HG02840 (cell line): ENCODE measurements around the gene CD247.

Source experiments
- ATAC-seq: cut with Tn5 transposase; IDR thresholded peaks from one replicate; pipeline ENCODE4 v1.9.1; 2021; ENCODE audit warnings: mild to moderate bottlenecking, moderate library complexity, moderate number of reproducible peaks; ENCODE audit not compliant: unreplicated experiment, low FRiP score

The CD247 gene

GRCh38 chr1:167467126-167467710, 51.1 kb downstream of the CD247 start:
- no peak for ATAC-seq

DNA sequence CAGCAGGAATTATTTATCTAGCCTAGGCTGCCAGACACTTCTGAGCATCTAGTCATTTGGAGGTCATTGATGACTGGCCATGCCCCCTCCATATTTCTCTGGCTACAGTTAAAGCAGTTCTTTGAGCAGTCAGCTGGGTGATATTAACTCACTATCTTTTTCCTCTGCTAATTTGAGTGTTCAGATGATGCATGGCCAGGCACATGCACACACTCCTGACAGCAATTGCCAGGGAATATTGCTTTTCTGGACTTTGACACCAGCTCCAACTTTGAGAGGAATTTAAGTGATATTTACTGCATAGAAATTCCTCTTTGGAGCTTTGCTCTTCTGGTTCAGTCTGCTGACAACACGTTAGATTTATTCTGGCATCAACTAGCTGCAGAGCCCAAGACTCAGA, 52.6 kb downstream of the CD247 start:
- ATAC-seq, result no peak

DNA sequence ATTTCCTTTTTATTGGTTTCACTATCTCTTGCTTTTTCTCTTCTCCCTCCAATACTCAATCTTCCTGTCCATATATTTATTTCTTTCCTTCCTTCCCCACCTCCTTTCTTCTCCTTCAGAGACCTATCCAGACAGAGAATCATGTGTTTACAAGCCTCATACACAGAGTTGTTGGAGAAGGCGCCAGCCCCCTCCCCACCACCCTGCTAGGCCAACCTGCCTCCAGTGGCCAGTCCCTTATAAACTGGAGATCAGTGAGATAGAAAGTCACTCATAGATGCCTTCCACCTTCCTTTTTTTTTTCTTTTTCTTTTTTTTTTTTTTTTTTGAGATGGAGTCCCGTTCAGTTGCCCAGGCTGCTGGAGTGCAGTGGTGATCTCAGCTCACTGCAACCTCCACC, 53.3 kb downstream of the CD247 start:
- ATAC-seq, result no peak

GRCh38 chr1:167463875-167464575, 54.3 kb downstream of the CD247 start:
- no peak for ATAC-seq

DNA sequence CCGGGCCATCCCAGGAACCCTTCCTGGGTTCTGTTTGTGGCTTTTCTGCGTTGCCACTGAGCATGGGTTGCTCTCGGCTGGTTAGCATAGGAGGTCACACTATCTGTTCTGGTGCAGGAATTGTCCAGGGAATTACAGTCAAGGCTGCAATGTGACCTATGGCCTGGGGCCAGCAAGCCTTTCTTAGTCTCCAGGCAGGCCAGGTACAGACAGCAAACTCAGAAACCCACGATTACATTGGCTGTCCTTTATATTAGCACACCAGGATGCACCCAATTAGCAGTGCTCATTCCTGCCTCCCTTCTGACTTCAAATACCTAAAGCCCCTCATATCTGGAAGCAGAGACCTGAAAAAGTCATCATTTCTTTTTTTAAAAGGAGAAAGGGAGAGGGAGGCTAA, 55.2 kb downstream of the CD247 start:
- no peak for ATAC-seq

- no peak for ATAC-seq
Observed at GRCh38 chr1:167462341-167462740, 56.0 kb downstream of the CD247 start.

GRCh38 chr1:167460836-167461235, 57.5 kb downstream of the CD247 start:
- ATAC-seq, result no peak

DNA sequence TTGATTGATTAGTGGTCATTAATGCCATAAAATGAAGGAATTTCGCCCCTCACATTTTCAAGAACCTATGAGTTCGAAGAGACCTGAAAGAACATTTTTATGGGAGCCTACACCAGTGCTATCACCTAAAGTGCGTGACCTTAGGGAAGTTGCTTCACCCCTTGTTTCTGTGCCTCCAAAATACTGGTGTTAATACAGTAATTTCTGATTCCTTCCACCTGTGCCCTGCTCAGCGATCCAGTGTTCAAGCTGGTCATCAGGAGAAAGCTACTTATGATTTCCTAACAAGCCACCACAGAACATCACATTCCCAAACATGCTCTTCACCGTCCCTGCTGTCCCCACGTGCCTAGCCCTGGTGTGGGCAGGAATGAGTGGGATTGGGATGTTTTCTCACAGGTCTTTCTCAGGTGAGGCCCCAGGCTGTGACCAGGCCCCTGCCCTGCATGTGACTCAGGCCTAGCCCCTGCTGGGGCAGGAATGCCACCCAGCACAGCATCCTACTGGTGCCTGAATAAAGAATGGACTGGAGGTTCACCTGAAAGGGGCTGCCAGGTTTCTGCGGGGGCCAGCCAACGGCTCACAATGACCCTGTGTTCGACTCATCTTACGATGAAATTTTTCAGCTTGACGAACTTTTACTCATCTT, 60.3 kb downstream of the CD247 start:
- no peak for ATAC-seq

- ATAC-seq, result no peak
Observed at GRCh38 chr1:167456926-167457325, 61.4 kb downstream of the CD247 start.

GRCh38 chr1:167456524-167456923, 61.8 kb downstream of the CD247 start:
- ATAC-seq, result no peak

GRCh38 chr1:167455786-167456446, 62.4 kb downstream of the CD247 start:
- ATAC-seq, result no peak

DNA sequence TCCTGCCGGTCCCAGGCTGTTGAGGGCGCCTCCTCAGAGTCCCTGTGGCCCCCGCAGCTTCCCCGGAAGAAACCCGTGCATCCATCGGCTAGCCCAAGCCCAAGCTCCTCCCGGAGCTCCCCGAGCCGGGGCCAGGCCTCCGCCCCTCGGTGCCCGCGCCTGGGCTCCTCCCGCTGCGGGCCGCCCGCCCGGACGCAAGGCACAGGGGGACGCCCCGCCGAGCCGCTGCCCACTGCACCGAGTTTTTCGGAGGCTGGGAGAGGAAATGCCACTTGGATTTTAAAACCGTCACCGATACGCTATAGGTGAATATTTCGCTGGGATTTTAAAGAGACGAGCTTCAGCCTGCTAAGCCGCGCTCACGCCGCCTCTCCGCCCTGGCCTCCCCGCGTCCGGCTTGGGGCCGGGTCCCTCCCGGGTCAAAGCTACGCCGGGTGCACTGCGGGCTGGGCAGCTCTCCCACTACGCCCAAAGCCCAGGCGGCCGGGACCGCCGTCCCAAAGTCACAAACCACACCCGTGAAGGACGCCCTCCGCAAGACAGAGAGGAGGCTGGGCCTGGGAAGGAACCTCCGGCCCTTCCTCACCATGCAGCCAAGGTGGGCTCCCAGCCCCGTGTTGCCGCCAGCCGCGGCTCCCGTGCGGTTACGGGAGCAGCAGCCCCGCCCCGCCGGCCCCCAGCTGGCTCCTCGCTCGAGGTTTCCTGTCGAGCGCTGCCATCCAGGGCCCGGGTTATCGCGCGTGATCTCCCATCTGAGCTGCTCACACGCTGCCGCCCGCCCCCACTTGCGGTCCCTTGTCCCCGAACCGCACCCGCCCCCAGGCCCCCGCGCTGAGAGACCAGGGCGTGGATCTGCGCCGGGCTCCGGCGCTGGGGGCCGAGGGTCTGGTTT, 63.2 kb downstream of the CD247 start:
- ATAC-seq, result no peak

DNA sequence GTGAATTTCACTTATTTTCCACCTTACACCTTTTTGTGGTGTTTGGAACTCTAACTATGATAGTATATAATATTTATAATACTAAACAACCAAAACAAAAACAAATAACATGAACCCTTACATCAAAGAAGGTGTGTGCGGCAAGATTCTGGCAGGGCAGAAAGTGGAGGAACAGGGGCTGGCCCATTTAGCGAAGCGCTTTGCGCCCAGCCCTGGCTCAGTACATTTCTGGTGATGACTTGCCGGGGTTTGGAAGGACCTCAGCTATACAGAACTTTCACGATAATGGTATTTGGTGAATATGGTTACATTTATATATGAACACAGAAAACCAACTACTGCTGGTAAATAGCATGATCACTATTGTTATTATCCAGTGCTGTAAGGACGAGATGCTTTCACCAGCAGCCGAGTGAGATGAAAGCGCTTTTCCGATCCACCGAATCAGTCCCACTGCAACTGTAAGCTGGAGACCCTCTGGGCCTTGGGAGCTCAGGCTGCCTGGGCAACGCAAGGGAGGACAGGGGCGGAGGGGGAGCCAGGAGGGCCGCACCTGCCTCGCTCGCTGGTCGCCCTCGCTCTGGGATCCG, 63.9 kb downstream of the CD247 start:
- ATAC-seq, result no peak

GRCh38 chr1:167453123-167453522, 65.2 kb downstream of the CD247 start:
- no peak for ATAC-seq

DNA sequence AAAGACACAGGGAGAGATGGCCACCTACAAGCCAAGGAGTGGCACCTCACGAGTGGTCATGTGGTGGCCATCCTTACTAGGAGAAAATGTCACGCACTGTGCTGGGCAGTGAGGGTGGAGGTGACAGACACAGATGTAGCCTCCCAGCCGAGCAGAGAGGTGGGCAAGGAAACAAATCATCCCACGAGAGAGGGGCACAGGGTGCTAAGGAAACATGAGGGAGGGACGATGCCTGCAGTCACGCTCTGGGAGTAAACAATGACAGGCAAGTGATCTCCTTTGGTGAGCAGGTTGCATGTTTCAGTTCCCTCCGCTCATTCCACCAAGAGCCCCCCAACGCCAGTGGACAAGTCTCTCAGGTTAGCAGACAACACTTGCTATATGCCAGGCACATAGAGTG, 65.8 kb downstream of the CD247 start:
- ATAC-seq, result no peak

DNA sequence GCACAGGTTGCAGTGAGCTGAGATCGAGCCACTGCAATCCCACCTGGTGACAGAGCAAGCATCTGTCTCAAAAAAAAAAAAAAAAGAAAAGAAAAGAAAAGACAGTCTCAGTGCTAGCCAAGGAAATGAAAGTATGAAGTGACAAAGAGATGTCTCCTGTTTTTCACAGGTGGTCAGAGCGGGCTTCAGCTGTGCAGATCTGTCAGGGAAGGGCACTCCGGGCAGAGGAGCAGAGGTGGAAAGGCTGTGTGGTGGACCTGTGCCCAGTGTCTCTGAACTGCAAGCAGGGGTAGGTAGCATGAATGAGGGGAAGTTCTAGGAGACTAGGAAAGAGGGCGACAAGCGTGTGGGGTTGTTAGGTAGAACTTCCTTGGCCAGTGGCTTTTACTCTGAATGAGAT, 67.5 kb downstream of the CD247 start:
- no peak for ATAC-seq

GRCh38 chr1:167447521-167448136, 70.7 kb downstream of the CD247 start:
- ATAC-seq, result no peak

DNA sequence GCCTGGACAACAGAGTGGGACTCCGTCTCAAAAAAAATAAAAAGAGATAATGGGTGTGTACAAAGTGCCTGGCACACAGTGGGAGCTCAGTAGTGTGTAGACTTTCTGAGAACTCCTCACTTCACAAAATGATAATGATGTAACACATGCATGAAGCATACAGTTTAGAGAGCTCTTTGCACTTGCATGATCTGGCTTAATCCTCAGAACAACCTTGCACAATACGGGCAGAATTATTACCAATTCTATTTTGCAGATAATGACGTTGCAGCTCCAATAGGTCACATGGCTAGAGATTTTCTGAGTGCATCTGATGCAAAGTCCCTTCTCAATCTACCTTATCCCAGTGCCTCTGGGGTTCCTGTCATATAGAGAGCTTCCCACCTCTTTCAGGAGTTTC, 71.4 kb downstream of the CD247 start:
- ATAC-seq, result no peak

- no peak for ATAC-seq
Observed at GRCh38 chr1:167443757-167444156, 74.6 kb downstream of the CD247 start.
